Glutamatergic neuron (in vitro differentiated cells): Measurements from ENCODE around the gene EXOC4. TPM values are rescaled to one million over a fixed set of nuclear protein-coding genes. Genes with fewer than 3 reads are reported as not detected.
A peak's percentile ranks its signal among the peaks of the same experiment; 100 is the strongest.

Experiments
- DNase-seq: peaks from one replicate; pipeline ENCODE4 v3.0.0; 2022
- H3K27ac Mint-ChIP-seq: one replicate; pipeline ENCODE4 v1.8.0; 2020; ENCODE audit warnings: mild to moderate bottlenecking, mixed read lengths, inconsistent platforms; ENCODE audit not compliant: unreplicated experiment
- H3K27me3 Mint-ChIP-seq: one replicate; pipeline ENCODE4 v1.8.0; 2020; ENCODE audit warnings: mild to moderate bottlenecking, moderate library complexity, mixed read lengths, inconsistent platforms; ENCODE audit not compliant: unreplicated experiment
- H3K36me3 Mint-ChIP-seq: one replicate; pipeline ENCODE4 v1.8.0; 2020; ENCODE audit warnings: mild to moderate bottlenecking, mixed read lengths, inconsistent platforms; ENCODE audit not compliant: unreplicated experiment
- H3K4me1 Mint-ChIP-seq: one replicate; pipeline ENCODE4 v1.8.0; 2020; ENCODE audit warnings: mild to moderate bottlenecking, low read depth, mixed read lengths, inconsistent platforms; ENCODE audit not compliant: unreplicated experiment
- H3K4me3 Mint-ChIP-seq: one replicate; pipeline ENCODE4 v1.8.0; 2020; ENCODE audit warnings: mild to moderate bottlenecking, mixed read lengths, inconsistent platforms; ENCODE audit not compliant: unreplicated experiment
- H3K9me3 Mint-ChIP-seq: one replicate; pipeline ENCODE4 v1.8.0; 2020; ENCODE audit warnings: mild to moderate bottlenecking, moderate library complexity, mixed read lengths, inconsistent platforms; ENCODE audit not compliant: unreplicated experiment
- total RNA-seq: library from RNA; stranded (reverse); fragmentation: NEBNext Ultra II Directional; extraction: Animal tissue kit (Norgen Biotek cat#: 25700); gene quantifications from one replicate; pipeline ENCODE4 v1.2.1, GENCODE V29; 2021; ENCODE audit not compliant: unreplicated experiment
- TF ChIP-seq, protein P1 (sequence below): fragments of 200-600 bp; sonication (generic); IDR thresholded peaks from one replicate; pipeline ENCODE4 v1.5.0; 2021; ENCODE audit not compliant: partially characterized antibody, unreplicated experiment

The EXOC4 gene
- total RNA-seq, 1 donor from 2014 or later: 73.8 TPM

DNA sequence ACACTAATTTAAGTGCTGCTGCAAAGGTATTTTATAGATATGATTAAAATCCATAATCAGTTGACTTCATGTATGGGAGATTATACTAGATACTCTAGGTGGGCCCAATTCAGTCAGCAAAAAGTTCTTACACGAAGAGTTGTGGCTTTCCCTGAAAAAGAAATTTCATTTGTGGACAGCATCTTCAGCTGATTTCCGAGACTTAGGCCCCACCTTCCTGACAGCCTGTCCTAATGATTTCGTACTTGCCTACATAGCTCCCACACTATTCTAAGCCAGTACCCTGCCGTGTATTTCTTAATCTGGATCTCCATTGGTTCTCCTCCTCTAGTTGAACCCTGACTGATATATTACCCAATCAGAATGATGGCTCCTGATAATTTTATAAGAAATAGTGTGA lies 297.9 kb downstream of the EXOC4 start:
- Mint-ChIP-seq H3K9me3 (peaks cover 2% of the 10 kb centered on the region), H3K4me1 (peaks cover 18% of the 10 kb centered on the region), H3K27me3 (no peaks in the 10 kb centered on the region), H3K4me3 (no peak overlapping the region), H3K36me3 (no peaks in the 10 kb centered on the region), H3K27ac (no peak overlapping the region)
- TF ChIP-seq, protein P1, sequence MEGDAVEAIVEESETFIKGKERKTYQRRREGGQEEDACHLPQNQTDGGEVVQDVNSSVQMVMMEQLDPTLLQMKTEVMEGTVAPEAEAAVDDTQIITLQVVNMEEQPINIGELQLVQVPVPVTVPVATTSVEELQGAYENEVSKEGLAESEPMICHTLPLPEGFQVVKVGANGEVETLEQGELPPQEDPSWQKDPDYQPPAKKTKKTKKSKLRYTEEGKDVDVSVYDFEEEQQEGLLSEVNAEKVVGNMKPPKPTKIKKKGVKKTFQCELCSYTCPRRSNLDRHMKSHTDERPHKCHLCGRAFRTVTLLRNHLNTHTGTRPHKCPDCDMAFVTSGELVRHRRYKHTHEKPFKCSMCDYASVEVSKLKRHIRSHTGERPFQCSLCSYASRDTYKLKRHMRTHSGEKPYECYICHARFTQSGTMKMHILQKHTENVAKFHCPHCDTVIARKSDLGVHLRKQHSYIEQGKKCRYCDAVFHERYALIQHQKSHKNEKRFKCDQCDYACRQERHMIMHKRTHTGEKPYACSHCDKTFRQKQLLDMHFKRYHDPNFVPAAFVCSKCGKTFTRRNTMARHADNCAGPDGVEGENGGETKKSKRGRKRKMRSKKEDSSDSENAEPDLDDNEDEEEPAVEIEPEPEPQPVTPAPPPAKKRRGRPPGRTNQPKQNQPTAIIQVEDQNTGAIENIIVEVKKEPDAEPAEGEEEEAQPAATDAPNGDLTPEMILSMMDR: no peak
- no peak for DNase-seq

DNA sequence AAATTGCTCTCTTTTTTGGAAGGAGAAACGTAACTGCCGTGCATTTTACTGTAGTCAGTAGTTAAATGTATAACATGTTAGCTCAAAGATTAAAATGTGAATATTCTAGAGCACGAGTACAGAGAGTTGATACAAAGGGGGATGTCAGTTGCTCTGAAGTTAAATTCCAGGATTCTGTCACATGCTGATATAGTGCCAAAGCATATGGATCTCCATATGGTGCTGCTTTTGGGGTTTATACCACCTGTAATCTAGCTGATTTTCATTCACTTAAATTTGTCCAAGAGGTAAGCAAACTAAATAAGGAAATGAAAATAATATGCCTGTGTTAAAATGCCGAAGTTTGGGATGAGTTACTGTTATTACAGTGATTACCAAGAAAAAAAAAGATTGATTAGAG lies 298.6 kb downstream of the EXOC4 start:
- H3K27me3 Mint-ChIP-seq: no peaks in the 10 kb centered on the region
- H3K27ac Mint-ChIP-seq: peak overlapping the region; percentile 57
- H3K9me3 Mint-ChIP-seq: peaks cover 2% of the 10 kb centered on the region
- no peaks in the 10 kb centered on the region for H3K36me3 Mint-ChIP-seq
- H3K4me3 Mint-ChIP-seq: peak overlapping the region; percentile 24
- H3K4me1 Mint-ChIP-seq: peaks cover 24% of the 10 kb centered on the region
- DNase-seq: no peak
- TF ChIP-seq, protein P1: no peak

DNA sequence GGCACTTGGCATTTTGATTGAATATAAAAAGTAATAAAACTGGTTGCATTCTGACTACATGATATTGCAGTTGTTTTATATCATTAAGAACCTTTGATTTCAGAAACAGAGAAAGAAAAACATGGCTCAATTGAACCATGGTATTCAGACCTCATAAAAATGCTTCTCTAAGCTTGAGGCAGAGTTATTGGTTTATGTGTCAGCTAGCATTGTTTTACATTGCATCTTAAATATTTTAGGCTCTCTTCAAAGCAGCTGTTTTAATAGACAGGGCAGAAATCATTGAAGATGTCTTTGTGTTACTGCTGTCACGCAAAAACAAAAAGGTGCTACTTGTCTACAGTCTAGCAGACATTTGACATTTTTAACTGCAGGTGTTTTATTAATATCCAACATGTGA lies 299.2 kb downstream of the EXOC4 start:
- H3K4me3 Mint-ChIP-seq: no peak overlapping the region
- TF ChIP-seq, protein P1: no peak
- H3K27ac Mint-ChIP-seq: no peak overlapping the region
- peaks cover 2% of the 10 kb centered on the region for H3K9me3 Mint-ChIP-seq
- no peaks in the 10 kb centered on the region for H3K27me3 Mint-ChIP-seq
- H3K4me1 Mint-ChIP-seq: peaks cover 28% of the 10 kb centered on the region
- no peaks in the 10 kb centered on the region for H3K36me3 Mint-ChIP-seq
- no peak for DNase-seq

DNA sequence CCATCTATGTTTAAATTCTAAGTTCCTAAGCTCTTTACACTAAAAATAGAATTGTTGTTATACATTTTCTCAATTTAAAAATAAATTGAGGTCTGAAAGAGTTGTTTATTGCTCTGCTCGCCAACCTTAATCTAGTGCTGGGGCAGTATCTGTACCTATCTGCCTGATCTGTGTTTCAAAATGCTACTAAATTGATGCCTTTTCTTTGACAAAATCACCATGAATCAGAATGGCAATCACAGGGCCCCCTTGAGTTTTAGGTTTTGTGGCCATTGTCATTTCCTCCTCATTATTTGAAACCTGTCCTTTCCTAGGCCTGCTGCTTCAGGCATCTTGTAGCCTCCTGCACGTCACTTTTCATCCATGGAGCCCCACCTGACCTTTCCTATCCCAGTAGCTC lies 301.5 kb downstream of the EXOC4 start:
- no peak overlapping the region for H3K27ac Mint-ChIP-seq
- TF ChIP-seq, protein P1: no peak
- no peaks in the 10 kb centered on the region for H3K36me3 Mint-ChIP-seq
- no peak for DNase-seq
- peaks cover 2% of the 10 kb centered on the region for H3K9me3 Mint-ChIP-seq
- H3K4me3 Mint-ChIP-seq: no peak overlapping the region
- no peaks in the 10 kb centered on the region for H3K27me3 Mint-ChIP-seq
- peaks cover 28% of the 10 kb centered on the region for H3K4me1 Mint-ChIP-seq

DNA sequence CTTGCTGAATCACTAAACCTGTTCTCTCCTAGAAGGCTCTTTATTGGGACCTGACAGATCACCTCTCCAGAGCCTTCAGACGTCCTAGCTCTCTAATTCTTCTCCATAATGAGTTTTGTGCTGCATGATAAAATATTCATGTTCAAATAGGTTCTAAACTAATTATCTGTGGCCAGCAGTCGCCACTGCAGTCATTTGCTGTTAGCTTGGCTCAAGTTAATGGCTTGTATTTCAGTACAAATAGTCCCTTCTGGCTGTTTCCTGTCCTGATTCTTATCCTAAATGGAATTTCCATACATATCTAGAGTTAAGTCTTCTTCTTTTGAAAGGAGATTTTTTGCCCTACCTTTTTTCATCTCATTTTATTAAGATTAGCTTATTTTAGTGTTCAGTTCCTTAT lies 303.2 kb downstream of the EXOC4 start:
- DNase-seq: no peak
- peaks cover 24% of the 10 kb centered on the region for H3K4me1 Mint-ChIP-seq
- H3K36me3 Mint-ChIP-seq: no peaks in the 10 kb centered on the region

More for the DNA sequence above, 303.2 kb downstream of the EXOC4 start:
- TF ChIP-seq, protein P1: no peak
- peaks cover 2% of the 10 kb centered on the region for H3K9me3 Mint-ChIP-seq
- H3K27ac Mint-ChIP-seq: peak overlapping the region; percentile 29
- H3K4me3 Mint-ChIP-seq: no peak overlapping the region
- no peaks in the 10 kb centered on the region for H3K27me3 Mint-ChIP-seq
